ENCODE measurements around the gene SEPTIN10. TPM values are rescaled to one million over a fixed set of nuclear protein-coding genes. Genes with fewer than 3 reads are reported as not detected.

Gene SEPTIN10
- total and polyA plus RNA-seq, 2 experiments from 2014 or later: 52.3 to 85.1 TPM

DNA sequence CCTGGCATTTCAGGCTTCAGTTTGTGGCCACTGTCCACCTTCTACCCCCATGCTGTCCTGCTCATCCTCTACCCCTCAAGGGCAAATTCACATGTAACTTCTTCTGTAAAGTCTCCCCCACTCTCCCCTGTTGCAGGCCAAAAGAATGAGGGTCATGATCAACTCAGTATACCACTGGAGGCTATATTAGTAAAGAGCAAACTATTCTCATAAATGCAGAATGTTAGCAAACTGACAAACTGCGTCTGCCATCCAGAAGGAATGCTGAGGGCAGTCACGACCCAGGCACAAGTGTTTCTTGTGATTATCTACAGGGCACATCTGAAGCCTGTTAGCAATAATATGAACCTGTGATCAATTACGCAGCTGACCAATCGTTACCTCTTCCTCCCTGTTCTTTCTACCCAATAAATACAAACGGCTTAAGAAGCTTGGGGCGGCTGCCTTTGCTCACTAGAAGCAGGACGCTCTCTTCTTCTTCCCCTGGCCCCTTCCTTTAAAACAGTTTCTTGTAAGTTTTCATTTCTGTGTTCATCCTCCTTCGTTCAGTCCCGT is 58.3 kb downstream of the SEPTIN10 start:
- Histone ChIP-seq H3K79me2 (replicated peaks; ENCODE audit: insufficient read depth) (no peaks in the 10 kb centered on the region), H3K4me3 (no peak overlapping the region), H3K9me2 (ENCODE audit: insufficient read depth) (no peaks in the 10 kb centered on the region), H2AFZ (no peak overlapping the region), H4K20me1 (replicated peaks; ENCODE audit: insufficient read depth) (no peaks in the 10 kb centered on the region), H3K27me3 (ENCODE audit: insufficient read depth) (no peaks in the 10 kb centered on the region), H3K27ac (ENCODE audit: low read depth) (no peak overlapping the region), H3F3A (replicated peaks; ENCODE audit: low read depth) (no peaks in the 10 kb centered on the region), H3K4me2 (no peak overlapping the region), H3K4me1 (ENCODE audit: insufficient read depth) (no peaks in the 10 kb centered on the region), H3K36me3 (ENCODE audit: insufficient read depth) (peaks cover 9% of the 10 kb centered on the region; the same call in 1 of the 2 replicates)
- no peak for ATAC-seq
- DNase-seq (ENCODE audit: low spot score): no peak
- peaks cover 42% of the 10 kb centered on the region for H3K36me3 Mint-ChIP-seq (ENCODE audit: low read depth)
- H3K27me3 Mint-ChIP-seq (ENCODE audit: insufficient read depth, low read depth, poor library complexity): no peaks in the 10 kb centered on the region
- H3K4me3 Mint-ChIP-seq: no peak overlapping the region
- H3K9me3 Mint-ChIP-seq: peaks cover 4% of the 10 kb centered on the region; the same call in 2 of the 3 replicates
- H3K27ac Mint-ChIP-seq: no peak overlapping the region
- peaks cover 3% of the 10 kb centered on the region for H3K4me1 Mint-ChIP-seq
- no peak for TF ChIP-seq EZH2 (IDR thresholded peaks at IDR 0.05; ENCODE audit: low read depth, unreplicated experiment)
- TF ChIP-seq CREB1 (CRISPR knock-in tag; IDR thresholded peaks at IDR 0.05; ENCODE audit: low read depth): no peak
- TF ChIP-seq JUNB (IDR thresholded peaks at IDR 0.05; ENCODE audit: unreplicated experiment): no peak
- TF ChIP-seq EZH2phosphoT487 (IDR thresholded peaks at IDR 0.05; ENCODE audit: unreplicated experiment): no peak
- TF ChIP-seq, protein P1, sequence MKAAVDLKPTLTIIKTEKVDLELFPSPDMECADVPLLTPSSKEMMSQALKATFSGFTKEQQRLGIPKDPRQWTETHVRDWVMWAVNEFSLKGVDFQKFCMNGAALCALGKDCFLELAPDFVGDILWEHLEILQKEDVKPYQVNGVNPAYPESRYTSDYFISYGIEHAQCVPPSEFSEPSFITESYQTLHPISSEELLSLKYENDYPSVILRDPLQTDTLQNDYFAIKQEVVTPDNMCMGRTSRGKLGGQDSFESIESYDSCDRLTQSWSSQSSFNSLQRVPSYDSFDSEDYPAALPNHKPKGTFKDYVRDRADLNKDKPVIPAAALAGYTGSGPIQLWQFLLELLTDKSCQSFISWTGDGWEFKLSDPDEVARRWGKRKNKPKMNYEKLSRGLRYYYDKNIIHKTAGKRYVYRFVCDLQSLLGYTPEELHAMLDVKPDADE (IDR thresholded peaks at IDR 0.05): no peak
- no peak for TF ChIP-seq POLR2AphosphoS5 (IDR thresholded peaks at IDR 0.05; ENCODE audit: low read depth)
- TF ChIP-seq NANOG (IDR thresholded peaks at IDR 0.05; ENCODE audit: borderline replicate concordance): no peak
- TF ChIP-seq, protein P2, sequence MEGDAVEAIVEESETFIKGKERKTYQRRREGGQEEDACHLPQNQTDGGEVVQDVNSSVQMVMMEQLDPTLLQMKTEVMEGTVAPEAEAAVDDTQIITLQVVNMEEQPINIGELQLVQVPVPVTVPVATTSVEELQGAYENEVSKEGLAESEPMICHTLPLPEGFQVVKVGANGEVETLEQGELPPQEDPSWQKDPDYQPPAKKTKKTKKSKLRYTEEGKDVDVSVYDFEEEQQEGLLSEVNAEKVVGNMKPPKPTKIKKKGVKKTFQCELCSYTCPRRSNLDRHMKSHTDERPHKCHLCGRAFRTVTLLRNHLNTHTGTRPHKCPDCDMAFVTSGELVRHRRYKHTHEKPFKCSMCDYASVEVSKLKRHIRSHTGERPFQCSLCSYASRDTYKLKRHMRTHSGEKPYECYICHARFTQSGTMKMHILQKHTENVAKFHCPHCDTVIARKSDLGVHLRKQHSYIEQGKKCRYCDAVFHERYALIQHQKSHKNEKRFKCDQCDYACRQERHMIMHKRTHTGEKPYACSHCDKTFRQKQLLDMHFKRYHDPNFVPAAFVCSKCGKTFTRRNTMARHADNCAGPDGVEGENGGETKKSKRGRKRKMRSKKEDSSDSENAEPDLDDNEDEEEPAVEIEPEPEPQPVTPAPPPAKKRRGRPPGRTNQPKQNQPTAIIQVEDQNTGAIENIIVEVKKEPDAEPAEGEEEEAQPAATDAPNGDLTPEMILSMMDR (conservative IDR thresholded peaks at IDR 0.05; ENCODE audit: low read depth in 2 of 2): no peak
- TF ChIP-seq, protein P3, sequence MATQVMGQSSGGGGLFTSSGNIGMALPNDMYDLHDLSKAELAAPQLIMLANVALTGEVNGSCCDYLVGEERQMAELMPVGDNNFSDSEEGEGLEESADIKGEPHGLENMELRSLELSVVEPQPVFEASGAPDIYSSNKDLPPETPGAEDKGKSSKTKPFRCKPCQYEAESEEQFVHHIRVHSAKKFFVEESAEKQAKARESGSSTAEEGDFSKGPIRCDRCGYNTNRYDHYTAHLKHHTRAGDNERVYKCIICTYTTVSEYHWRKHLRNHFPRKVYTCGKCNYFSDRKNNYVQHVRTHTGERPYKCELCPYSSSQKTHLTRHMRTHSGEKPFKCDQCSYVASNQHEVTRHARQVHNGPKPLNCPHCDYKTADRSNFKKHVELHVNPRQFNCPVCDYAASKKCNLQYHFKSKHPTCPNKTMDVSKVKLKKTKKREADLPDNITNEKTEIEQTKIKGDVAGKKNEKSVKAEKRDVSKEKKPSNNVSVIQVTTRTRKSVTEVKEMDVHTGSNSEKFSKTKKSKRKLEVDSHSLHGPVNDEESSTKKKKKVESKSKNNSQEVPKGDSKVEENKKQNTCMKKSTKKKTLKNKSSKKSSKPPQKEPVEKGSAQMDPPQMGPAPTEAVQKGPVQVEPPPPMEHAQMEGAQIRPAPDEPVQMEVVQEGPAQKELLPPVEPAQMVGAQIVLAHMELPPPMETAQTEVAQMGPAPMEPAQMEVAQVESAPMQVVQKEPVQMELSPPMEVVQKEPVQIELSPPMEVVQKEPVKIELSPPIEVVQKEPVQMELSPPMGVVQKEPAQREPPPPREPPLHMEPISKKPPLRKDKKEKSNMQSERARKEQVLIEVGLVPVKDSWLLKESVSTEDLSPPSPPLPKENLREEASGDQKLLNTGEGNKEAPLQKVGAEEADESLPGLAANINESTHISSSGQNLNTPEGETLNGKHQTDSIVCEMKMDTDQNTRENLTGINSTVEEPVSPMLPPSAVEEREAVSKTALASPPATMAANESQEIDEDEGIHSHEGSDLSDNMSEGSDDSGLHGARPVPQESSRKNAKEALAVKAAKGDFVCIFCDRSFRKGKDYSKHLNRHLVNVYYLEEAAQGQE (IDR thresholded peaks at IDR 0.05; ENCODE audit: unreplicated experiment): no peak
- no peak for TF ChIP-seq STAT1 (IDR thresholded peaks at IDR 0.05; ENCODE audit: unreplicated experiment)
- TF ChIP-seq ZNF114 (CRISPR knock-in tag; IDR thresholded peaks at IDR 0.05): no peak
